ENCODE data around the gene AHI1.
A peak's percentile ranks its signal among the peaks of the same experiment; 100 is the strongest.

DNA sequence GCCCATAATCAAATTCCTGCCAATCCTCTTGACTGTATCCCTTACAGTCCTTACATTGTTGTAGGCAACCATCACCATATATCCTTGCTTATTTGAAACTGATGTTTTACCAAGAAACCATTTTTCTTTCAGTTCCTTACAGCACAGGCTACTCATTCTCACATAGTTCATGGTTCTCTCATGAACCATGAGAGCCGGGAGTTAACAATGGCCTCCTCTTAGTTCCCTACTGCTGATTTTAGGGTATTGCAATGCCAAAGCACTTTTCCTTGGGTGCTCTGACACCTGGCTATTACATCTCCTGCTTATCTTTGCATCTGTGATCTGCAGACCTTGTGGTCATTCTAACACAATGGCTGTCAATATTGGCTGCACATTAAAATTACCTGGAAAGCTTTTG lies 183.0 kb downstream of the AHI1 start:
- TF ChIP-seq, protein P1, sequence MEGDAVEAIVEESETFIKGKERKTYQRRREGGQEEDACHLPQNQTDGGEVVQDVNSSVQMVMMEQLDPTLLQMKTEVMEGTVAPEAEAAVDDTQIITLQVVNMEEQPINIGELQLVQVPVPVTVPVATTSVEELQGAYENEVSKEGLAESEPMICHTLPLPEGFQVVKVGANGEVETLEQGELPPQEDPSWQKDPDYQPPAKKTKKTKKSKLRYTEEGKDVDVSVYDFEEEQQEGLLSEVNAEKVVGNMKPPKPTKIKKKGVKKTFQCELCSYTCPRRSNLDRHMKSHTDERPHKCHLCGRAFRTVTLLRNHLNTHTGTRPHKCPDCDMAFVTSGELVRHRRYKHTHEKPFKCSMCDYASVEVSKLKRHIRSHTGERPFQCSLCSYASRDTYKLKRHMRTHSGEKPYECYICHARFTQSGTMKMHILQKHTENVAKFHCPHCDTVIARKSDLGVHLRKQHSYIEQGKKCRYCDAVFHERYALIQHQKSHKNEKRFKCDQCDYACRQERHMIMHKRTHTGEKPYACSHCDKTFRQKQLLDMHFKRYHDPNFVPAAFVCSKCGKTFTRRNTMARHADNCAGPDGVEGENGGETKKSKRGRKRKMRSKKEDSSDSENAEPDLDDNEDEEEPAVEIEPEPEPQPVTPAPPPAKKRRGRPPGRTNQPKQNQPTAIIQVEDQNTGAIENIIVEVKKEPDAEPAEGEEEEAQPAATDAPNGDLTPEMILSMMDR (IDR thresholded peaks at IDR 0.05; ENCODE audit: low read length), result peak; percentile 9; the same call in 1 of the 2 replicates
- TF ChIP-seq EZH2 (optimal IDR thresholded peaks at IDR 0.05; ENCODE audit: low read depth, low read length) (no peak), EZH2phosphoT487 (IDR thresholded peaks at IDR 0.05; ENCODE audit: low read length) (no peak)
